ENCODE results near the gene CST3. TPM values are rescaled to one million over a fixed set of nuclear protein-coding genes. Genes with fewer than 3 reads are reported as not detected.

The CST3 gene
- total RNA-seq, 1 donor from 2014 or later, result not detected

DNA sequence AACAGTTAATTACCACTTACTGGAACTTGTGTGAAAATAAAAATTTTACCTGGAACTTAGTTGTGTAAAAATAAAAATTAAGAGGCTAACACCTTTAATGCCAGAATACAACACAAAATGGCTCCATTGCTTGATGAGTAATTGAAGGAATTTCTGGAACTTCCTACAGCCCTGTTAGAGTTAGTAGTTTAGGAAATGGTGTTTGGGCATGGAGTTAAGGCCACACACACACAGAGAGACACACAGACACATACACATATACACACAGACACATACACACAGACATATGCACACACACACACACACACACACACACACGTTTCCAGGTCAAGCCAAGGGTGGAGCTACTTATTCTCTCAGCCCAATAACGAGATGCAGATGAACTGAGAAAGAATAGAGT is 20.6 kb upstream of the CST3 start:
- intact Hi-C loops (cut with micrococcal nuclease), result no loop called here
- ChIA-PET CTCF (no interaction called here), POLR2A (no interaction called here)
- TF ChIP-seq, protein P1, sequence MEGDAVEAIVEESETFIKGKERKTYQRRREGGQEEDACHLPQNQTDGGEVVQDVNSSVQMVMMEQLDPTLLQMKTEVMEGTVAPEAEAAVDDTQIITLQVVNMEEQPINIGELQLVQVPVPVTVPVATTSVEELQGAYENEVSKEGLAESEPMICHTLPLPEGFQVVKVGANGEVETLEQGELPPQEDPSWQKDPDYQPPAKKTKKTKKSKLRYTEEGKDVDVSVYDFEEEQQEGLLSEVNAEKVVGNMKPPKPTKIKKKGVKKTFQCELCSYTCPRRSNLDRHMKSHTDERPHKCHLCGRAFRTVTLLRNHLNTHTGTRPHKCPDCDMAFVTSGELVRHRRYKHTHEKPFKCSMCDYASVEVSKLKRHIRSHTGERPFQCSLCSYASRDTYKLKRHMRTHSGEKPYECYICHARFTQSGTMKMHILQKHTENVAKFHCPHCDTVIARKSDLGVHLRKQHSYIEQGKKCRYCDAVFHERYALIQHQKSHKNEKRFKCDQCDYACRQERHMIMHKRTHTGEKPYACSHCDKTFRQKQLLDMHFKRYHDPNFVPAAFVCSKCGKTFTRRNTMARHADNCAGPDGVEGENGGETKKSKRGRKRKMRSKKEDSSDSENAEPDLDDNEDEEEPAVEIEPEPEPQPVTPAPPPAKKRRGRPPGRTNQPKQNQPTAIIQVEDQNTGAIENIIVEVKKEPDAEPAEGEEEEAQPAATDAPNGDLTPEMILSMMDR (IDR thresholded peaks at IDR 0.05), result no peak
- H3K36me3 Mint-ChIP-seq (ENCODE audit: low read depth), result no peaks in the 10 kb centered on the region
- no peak for ATAC-seq (ENCODE audit: low read depth)
- no peak overlapping the region for H3K4me3 Mint-ChIP-seq
- no peaks in the 10 kb centered on the region for H3K9me3 Mint-ChIP-seq
- no peak overlapping the region for H3K27ac Mint-ChIP-seq
- H3K4me1 Mint-ChIP-seq, result peaks cover 11% of the 10 kb centered on the region
- no peak for DNase-seq
- peaks cover 7% of the 10 kb centered on the region for H3K27me3 Mint-ChIP-seq

- ChIA-PET POLR2A (no interaction called here), CTCF (no interaction called here)
- TF ChIP-seq, protein P1 (IDR thresholded peaks at IDR 0.05), result no peak
- Mint-ChIP-seq H3K27me3 (peaks cover 7% of the 10 kb centered on the region), H3K36me3 (ENCODE audit: low read depth) (no peaks in the 10 kb centered on the region), H3K27ac (no peak overlapping the region), H3K9me3 (no peaks in the 10 kb centered on the region), H3K4me3 (no peak overlapping the region), H3K4me1 (peaks cover 11% of the 10 kb centered on the region)
- ATAC-seq (ENCODE audit: low read depth) (no peak), DNase-seq (no peak)
- intact Hi-C loops (cut with micrococcal nuclease), result no loop called here
Observed at GRCh38 chr20:23657202-23657601, 19.4 kb upstream of the CST3 start.

GRCh38 chr20:23656372-23656771 is 18.6 kb upstream of the CST3 start:
- POLR2A ChIA-PET, result no interaction called here
- peaks cover 7% of the 10 kb centered on the region for H3K27me3 Mint-ChIP-seq
- no peaks in the 10 kb centered on the region for H3K36me3 Mint-ChIP-seq (ENCODE audit: low read depth)
- no peak overlapping the region for H3K4me3 Mint-ChIP-seq
- no peaks in the 10 kb centered on the region for H3K9me3 Mint-ChIP-seq
- intact Hi-C loops (cut with micrococcal nuclease), result no loop called here
- TF ChIP-seq, protein P1 (IDR thresholded peaks at IDR 0.05), result no peak
- ATAC-seq (ENCODE audit: low read depth) (no peak), DNase-seq (no peak)
- peaks cover 11% of the 10 kb centered on the region for H3K4me1 Mint-ChIP-seq
- H3K27ac Mint-ChIP-seq, result no peak overlapping the region
- CTCF ChIA-PET, result no interaction called here

- H3K4me3 Mint-ChIP-seq, result no peak overlapping the region
- H3K27ac Mint-ChIP-seq, result no peak overlapping the region
- TF ChIP-seq, protein P1 (IDR thresholded peaks at IDR 0.05), result no peak
- CTCF ChIA-PET, result no interaction called here
- ATAC-seq (ENCODE audit: low read depth) (no peak), DNase-seq (no peak)
- H3K9me3 Mint-ChIP-seq, result no peaks in the 10 kb centered on the region
- H3K4me1 Mint-ChIP-seq, result peaks cover 11% of the 10 kb centered on the region
- POLR2A ChIA-PET, result no interaction called here
- intact Hi-C loops (cut with micrococcal nuclease), result no loop called here
- no peaks in the 10 kb centered on the region for H3K36me3 Mint-ChIP-seq (ENCODE audit: low read depth)
- H3K27me3 Mint-ChIP-seq, result peaks cover 9% of the 10 kb centered on the region
Observed at GRCh38 chr20:23655491-23656211, 17.9 kb upstream of the CST3 start.

DNA sequence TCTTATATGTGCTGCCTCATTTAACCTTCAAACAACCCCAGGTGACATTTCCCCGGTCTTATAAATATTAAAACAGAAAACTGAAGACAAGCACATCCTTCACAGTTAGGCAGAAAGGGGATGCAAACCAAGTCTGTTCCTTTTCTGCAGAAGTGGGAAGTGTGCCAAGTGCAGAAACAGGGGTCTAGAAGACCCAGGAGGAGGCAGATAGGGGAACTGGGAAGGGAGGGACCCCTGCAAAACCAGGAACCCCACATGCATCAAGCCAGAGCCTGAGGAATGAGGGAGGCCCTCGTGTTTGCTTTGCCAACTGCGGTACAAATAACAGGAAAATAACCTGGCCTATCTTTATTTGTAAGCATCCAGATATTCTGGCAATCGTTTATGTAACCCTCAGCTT is 17.0 kb upstream of the CST3 start:
- TF ChIP-seq, protein P1 (IDR thresholded peaks at IDR 0.05), result no peak
- no peak overlapping the region for H3K4me3 Mint-ChIP-seq
- no peaks in the 10 kb centered on the region for H3K36me3 Mint-ChIP-seq (ENCODE audit: low read depth)
- H3K27me3 Mint-ChIP-seq, result peaks cover 9% of the 10 kb centered on the region
- DNase-seq (no peak), ATAC-seq (ENCODE audit: low read depth) (no peak)
- no peak overlapping the region for H3K27ac Mint-ChIP-seq
- intact Hi-C loops (cut with micrococcal nuclease), result no loop called here
- ChIA-PET CTCF (no interaction called here), POLR2A (no interaction called here)
- H3K4me1 Mint-ChIP-seq, result peaks cover 11% of the 10 kb centered on the region
- H3K9me3 Mint-ChIP-seq, result no peaks in the 10 kb centered on the region
